ENCODE measurements around the gene ACOT11. TPM values are rescaled to one million over a fixed set of nuclear protein-coding genes. Genes with fewer than 3 reads are reported as not detected.

ACOT11 gene
- total RNA-seq, 1 donor from 2014 or later: 1.4 TPM

GRCh38 chr1:54564312-54565112 lies 16.5 kb downstream of the ACOT11 start:
- DNase-seq (ENCODE audit: low read depth): peak; percentile 25

- no peak for DNase-seq (ENCODE audit: low read depth)
Measured at GRCh38 chr1:54565113-54565501, 17.1 kb downstream of the ACOT11 start.

- no peak for DNase-seq (ENCODE audit: low read depth)
Measured at GRCh38 chr1:54566438-54567141, 18.6 kb downstream of the ACOT11 start.

GRCh38 chr1:54567961-54568360 lies 19.9 kb downstream of the ACOT11 start:
- no peak for DNase-seq (ENCODE audit: low read depth)

GRCh38 chr1:54569339-54569738 lies 21.3 kb downstream of the ACOT11 start:
- DNase-seq (ENCODE audit: low read depth): peak; percentile 40

- DNase-seq (ENCODE audit: low read depth): no peak
Measured at GRCh38 chr1:54570161-54570560, 22.1 kb downstream of the ACOT11 start.

- DNase-seq (ENCODE audit: low read depth): no peak
Measured at GRCh38 chr1:54571326-54571725, 23.3 kb downstream of the ACOT11 start.

- no peak for DNase-seq (ENCODE audit: low read depth)
Measured at GRCh38 chr1:54571803-54572541, 23.9 kb downstream of the ACOT11 start.

- DNase-seq (ENCODE audit: low read depth): no peak
Measured at GRCh38 chr1:54572542-54572850, 24.5 kb downstream of the ACOT11 start.

GRCh38 chr1:54574158-54574778 lies 26.2 kb downstream of the ACOT11 start:
- DNase-seq (ENCODE audit: low read depth): no peak

- DNase-seq (ENCODE audit: low read depth): no peak
Measured at GRCh38 chr1:54575161-54575560, 27.1 kb downstream of the ACOT11 start.

GRCh38 chr1:54575605-54576290 lies 27.7 kb downstream of the ACOT11 start:
- no peak for DNase-seq (ENCODE audit: low read depth)

GRCh38 chr1:54577612-54578011 lies 29.6 kb downstream of the ACOT11 start:
- peak; percentile 59 for DNase-seq (ENCODE audit: low read depth)

- DNase-seq (ENCODE audit: low read depth): no peak
Measured at GRCh38 chr1:54579337-54579781, 31.3 kb downstream of the ACOT11 start.

- no peak for DNase-seq (ENCODE audit: low read depth)
Measured at GRCh38 chr1:54580856-54581550, 33.0 kb downstream of the ACOT11 start.

GRCh38 chr1:54581621-54582035 lies 33.6 kb downstream of the ACOT11 start:
- peak; percentile 87 for DNase-seq (ENCODE audit: low read depth)

- peak; percentile 77 for DNase-seq (ENCODE audit: low read depth)
Measured at GRCh38 chr1:54582566-54583306, 34.7 kb downstream of the ACOT11 start.

- no peak for DNase-seq (ENCODE audit: low read depth)
Measured at GRCh38 chr1:54583307-54583686, 35.3 kb downstream of the ACOT11 start.

GRCh38 chr1:54583871-54584270 lies 35.8 kb downstream of the ACOT11 start:
- DNase-seq (ENCODE audit: low read depth): no peak

GRCh38 chr1:54584575-54584974 lies 36.5 kb downstream of the ACOT11 start:
- DNase-seq (ENCODE audit: low read depth): no peak
